GM21717 (cell line): ENCODE results near the gene PRRX1.

ENCODE experiments used
- ATAC-seq: cut with Tn5 transposase; IDR thresholded peaks from one replicate; pipeline ENCODE4 v1.9.1; 2021; ENCODE audit warnings: mild to moderate bottlenecking, moderate library complexity; ENCODE audit not compliant: unreplicated experiment

The PRRX1 gene

GRCh38 chr1:170686291-170686690 is 22.4 kb downstream of the PRRX1 start:
- no peak for ATAC-seq

- no peak for ATAC-seq
These were observed 23.7 kb downstream of the PRRX1 start for GRCh38 chr1:170687621-170688020.

- ATAC-seq: no peak
These were observed 27.3 kb downstream of the PRRX1 start for GRCh38 chr1:170691258-170691657.

- no peak for ATAC-seq
These were observed 29.1 kb downstream of the PRRX1 start for GRCh38 chr1:170692866-170693575.

GRCh38 chr1:170694172-170694926 is 30.4 kb downstream of the PRRX1 start:
- no peak for ATAC-seq

GRCh38 chr1:170695955-170696590 is 32.1 kb downstream of the PRRX1 start:
- ATAC-seq: no peak

- ATAC-seq: no peak
These were observed 32.8 kb downstream of the PRRX1 start for GRCh38 chr1:170696591-170697290.

- ATAC-seq: no peak
These were observed 33.4 kb downstream of the PRRX1 start for GRCh38 chr1:170697316-170697715.

- no peak for ATAC-seq
These were observed 34.7 kb downstream of the PRRX1 start for GRCh38 chr1:170698301-170699275.

GRCh38 chr1:170699696-170700095 is 35.8 kb downstream of the PRRX1 start:
- ATAC-seq: no peak

- ATAC-seq: no peak
These were observed 37.1 kb downstream of the PRRX1 start for GRCh38 chr1:170700842-170701615.

GRCh38 chr1:170701962-170702361 is 38.0 kb downstream of the PRRX1 start:
- no peak for ATAC-seq

- no peak for ATAC-seq
These were observed 39.7 kb downstream of the PRRX1 start for GRCh38 chr1:170703591-170703990.

- ATAC-seq: no peak
These were observed 40.3 kb downstream of the PRRX1 start for GRCh38 chr1:170704256-170704655.

GRCh38 chr1:170705981-170706380 is 42.0 kb downstream of the PRRX1 start:
- ATAC-seq: no peak

- no peak for ATAC-seq
These were observed 43.2 kb downstream of the PRRX1 start for GRCh38 chr1:170707117-170707516.

- ATAC-seq: no peak
These were observed 44.2 kb downstream of the PRRX1 start for GRCh38 chr1:170707959-170708655.

GRCh38 chr1:170711682-170712081 is 47.8 kb downstream of the PRRX1 start:
- ATAC-seq: no peak

GRCh38 chr1:170714163-170714562 is 50.2 kb downstream of the PRRX1 start:
- ATAC-seq: no peak
